Measurements from ENCODE around the gene MEAK7. TPM values are rescaled to one million over a fixed set of nuclear protein-coding genes. Genes with fewer than 3 reads are reported as not detected.
A peak's percentile ranks its signal among the peaks of the same experiment; 100 is the strongest.

The MEAK7 gene
- total RNA-seq, 1 experiment from 2014 or later, result 29.5 TPM

GRCh38 chr16:84511180-84511800 lies 6.8 kb upstream of the MEAK7 start:
- H3K27me3 Mint-ChIP-seq (ENCODE audit: unreplicated experiment), result no peaks in the 10 kb centered on the region
- DNase-seq, result peak; percentile 85
- H3K4me3 Mint-ChIP-seq (ENCODE audit: low read depth, unreplicated experiment), result no peak overlapping the region
- TF ChIP-seq CTCF (IDR thresholded peaks at IDR 0.05; ENCODE audit: unreplicated experiment), result peak; percentile 84
- CTCF ChIA-PET, result interaction anchor here (1.0 to 2.1 kb wide), 4 partner anchors 105 to 215 kb away, joined by 3 to 11 read pairs (median 6); no protein-coding TSS in a partner anchor
- peaks cover 11% of the 10 kb centered on the region for H3K36me3 Mint-ChIP-seq (ENCODE audit: insufficient read depth, unreplicated experiment)
- H3K27ac Mint-ChIP-seq (ENCODE audit: unreplicated experiment), result peak overlapping the region; percentile 25
- no TSS peak for BruUV-seq (replicated peaks)
- H3K4me1 Mint-ChIP-seq (ENCODE audit: low read depth, unreplicated experiment), result peaks cover 40% of the 10 kb centered on the region
- no peaks in the 10 kb centered on the region for H3K9me3 Mint-ChIP-seq (ENCODE audit: low read depth, unreplicated experiment)
- intact Hi-C loops (cut with micrococcal nuclease; ENCODE audit: unreplicated experiment), result loop anchor here (1.0 to 2.0 kb wide), 3 partner anchors 58 to 215 kb away; no protein-coding TSS in a partner anchor

DNA sequence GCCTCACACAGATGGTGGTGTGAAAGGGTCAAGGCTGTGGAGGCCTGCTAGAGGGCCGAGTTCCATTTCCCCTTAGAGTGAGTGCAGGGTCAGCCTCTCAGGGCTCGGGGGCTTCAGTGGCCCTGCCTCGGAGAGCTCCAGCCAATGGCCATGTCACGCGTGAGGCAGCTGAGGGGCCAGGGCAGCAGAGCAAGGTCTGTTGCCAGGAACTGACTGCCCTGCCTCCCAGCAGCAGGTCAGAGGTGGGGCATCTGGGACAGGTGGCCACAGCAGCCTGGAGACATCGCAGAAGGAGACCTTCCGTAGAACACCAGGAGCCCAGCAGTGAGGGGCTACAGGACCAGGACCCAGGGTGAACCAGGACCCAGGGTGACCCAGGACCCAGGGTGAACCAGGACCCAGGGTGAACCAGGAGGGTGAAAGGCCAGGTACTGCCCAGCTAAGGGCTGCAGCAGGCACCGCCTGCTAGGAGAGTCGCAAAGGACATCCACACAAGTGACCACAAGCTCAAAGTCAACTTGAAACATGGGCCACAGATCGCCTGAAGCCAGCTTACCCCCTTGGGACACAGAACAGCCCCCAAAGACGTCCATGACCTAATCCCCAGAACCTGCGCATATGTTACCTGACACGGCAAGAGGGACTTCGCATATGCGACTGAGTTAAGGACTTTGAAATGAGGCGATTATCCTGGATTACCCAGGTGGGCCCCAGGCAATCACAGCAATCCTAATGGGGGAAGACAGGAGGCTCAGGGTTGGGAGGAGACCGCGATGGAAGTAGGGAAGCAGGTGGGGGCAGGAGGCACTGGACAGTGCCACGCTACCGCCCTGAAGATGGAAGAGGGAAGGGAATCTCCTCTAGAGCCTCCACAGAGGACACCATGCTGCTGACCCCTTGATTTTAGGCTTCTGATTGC lies 4.8 kb upstream of the MEAK7 start:
- no peak for DNase-seq
- Mint-ChIP-seq H3K27me3 (ENCODE audit: unreplicated experiment) (no peaks in the 10 kb centered on the region), H3K4me3 (ENCODE audit: low read depth, unreplicated experiment) (no peak overlapping the region), H3K9me3 (ENCODE audit: low read depth, unreplicated experiment) (no peaks in the 10 kb centered on the region), H3K36me3 (ENCODE audit: insufficient read depth, unreplicated experiment) (peaks cover 22% of the 10 kb centered on the region), H3K4me1 (ENCODE audit: low read depth, unreplicated experiment) (peaks cover 46% of the 10 kb centered on the region), H3K27ac (ENCODE audit: unreplicated experiment) (no peak overlapping the region)
- no TSS peak for BruUV-seq (replicated peaks)
- CTCF ChIA-PET, result interaction anchor here (0.6 to 2.0 kb wide), 4 partner anchors 115 to 248 kb away, joined by 3 to 7 read pairs (median 6); no protein-coding TSS in a partner anchor
- intact Hi-C loops (cut with micrococcal nuclease; ENCODE audit: unreplicated experiment), result no loop called here
- TF ChIP-seq CTCF (IDR thresholded peaks at IDR 0.05; ENCODE audit: unreplicated experiment), result no peak

- no TSS peak for BruUV-seq (replicated peaks)
- Mint-ChIP-seq H3K4me1 (ENCODE audit: low read depth, unreplicated experiment) (peaks cover 45% of the 10 kb centered on the region), H3K27me3 (ENCODE audit: unreplicated experiment) (no peaks in the 10 kb centered on the region), H3K9me3 (ENCODE audit: low read depth, unreplicated experiment) (no peaks in the 10 kb centered on the region), H3K27ac (ENCODE audit: unreplicated experiment) (no peak overlapping the region), H3K36me3 (ENCODE audit: insufficient read depth, unreplicated experiment) (peaks cover 26% of the 10 kb centered on the region), H3K4me3 (ENCODE audit: low read depth, unreplicated experiment) (no peak overlapping the region)
- intact Hi-C loops (cut with micrococcal nuclease; ENCODE audit: unreplicated experiment), result no loop called here
- CTCF ChIA-PET, result interaction anchor here (0.6 to 0.7 kb wide), 2 partner anchors 127 to 247 kb away, joined by 3 to 7 read pairs; no protein-coding TSS in a partner anchor
- no peak for TF ChIP-seq CTCF (IDR thresholded peaks at IDR 0.05; ENCODE audit: unreplicated experiment)
- no peak for DNase-seq
These were observed 4.0 kb upstream of the MEAK7 start for GRCh38 chr16:84508502-84508901.

- Mint-ChIP-seq H3K27ac (ENCODE audit: unreplicated experiment) (peak overlapping the region; percentile 50), H3K9me3 (ENCODE audit: low read depth, unreplicated experiment) (no peaks in the 10 kb centered on the region), H3K27me3 (ENCODE audit: unreplicated experiment) (no peaks in the 10 kb centered on the region), H3K36me3 (ENCODE audit: insufficient read depth, unreplicated experiment) (peaks cover 26% of the 10 kb centered on the region), H3K4me3 (ENCODE audit: low read depth, unreplicated experiment) (no peak overlapping the region), H3K4me1 (ENCODE audit: low read depth, unreplicated experiment) (peaks cover 49% of the 10 kb centered on the region)
- intact Hi-C loops (cut with micrococcal nuclease; ENCODE audit: unreplicated experiment), result no loop called here
- DNase-seq, result no peak
- BruUV-seq (replicated peaks), result no TSS peak
- TF ChIP-seq CTCF (IDR thresholded peaks at IDR 0.05; ENCODE audit: unreplicated experiment), result no peak
- CTCF ChIA-PET, result interaction anchor here (1.0 to 2.0 kb wide), 5 partner anchors 11 to 115 kb away, joined by 3 to 12 read pairs (median 6); partner anchors contain the start of gene COTL1
These were observed 2.8 kb upstream of the MEAK7 start for GRCh38 chr16:84507011-84507982.
